H9 (cell line): ENCODE data around the gene GAN. TPM values are rescaled to one million over a fixed set of nuclear protein-coding genes. Genes with fewer than 3 reads are reported as not detected.

Experiments
- DNase-seq: peaks from one replicate; pipeline ENCODE4 v3.0.0-alpha.2; 2017
- H2AFZ ChIP-seq: one replicate; pipeline ENCODE4 v1.6.1; 2013; ENCODE audit warnings: mild to moderate bottlenecking, low read length, control low read depth, moderate library complexity
- H2AK5ac ChIP-seq: 2 replicates; pipeline ENCODE4 v1.6.1; 2013; ENCODE audit warnings: low read length, control low read depth, mixed read lengths; ENCODE audit not compliant: insufficient read length
- H2BK120ac ChIP-seq: one replicate; pipeline ENCODE4 v1.6.1; 2013; ENCODE audit warnings: low read depth, mild to moderate bottlenecking, low read length, control low read depth, inconsistent platforms; ENCODE audit not compliant: poor library complexity, severe bottlenecking
- H2BK12ac ChIP-seq: 2 replicates; pipeline ENCODE4 v1.6.1; 2013; ENCODE audit warnings: low read length, control low read depth, mixed read lengths, low read depth; ENCODE audit not compliant: insufficient read length
- H2BK15ac ChIP-seq: 2 replicates; pipeline ENCODE4 v1.6.1; 2013; ENCODE audit warnings: low read depth, low read length, control low read depth
- H2BK20ac ChIP-seq: one replicate; pipeline ENCODE4 v1.6.1; 2013; ENCODE audit warnings: low read depth, mild to moderate bottlenecking, low read length, control low read depth, inconsistent platforms; ENCODE audit not compliant: poor library complexity, severe bottlenecking
- H2BK5ac ChIP-seq: 2 replicates; pipeline ENCODE4 v1.6.1; 2013; ENCODE audit warnings: low read length, control low read depth, mixed read lengths; ENCODE audit not compliant: insufficient read length
- H3K14ac ChIP-seq: 2 replicates; pipeline ENCODE4 v1.6.1; 2013; ENCODE audit warnings: low read length, control low read depth; ENCODE audit not compliant: insufficient read depth
- H3K18ac ChIP-seq: 2 replicates; pipeline ENCODE4 v1.6.1; 2013; ENCODE audit warnings: low read depth, mild to moderate bottlenecking, mixed read lengths, low read length, control low read depth; ENCODE audit not compliant: insufficient read length
- H3K23ac ChIP-seq: 2 replicates; pipeline ENCODE4 v1.6.1; 2013; ENCODE audit warnings: low read length, control low read depth, mixed read lengths, low read depth; ENCODE audit not compliant: insufficient read length
- H3K23me2 ChIP-seq: 2 replicates; pipeline ENCODE4 v1.6.1; 2013; ENCODE audit warnings: low read depth, mild to moderate bottlenecking, mixed read lengths, low read length, control low read depth; ENCODE audit not compliant: insufficient read length, poor library complexity, severe bottlenecking
- H3K27ac ChIP-seq: 2 replicates; pipeline ENCODE4 v1.5.1; 2013; ENCODE audit warnings: low read length, control low read depth, mixed read lengths, low read depth; ENCODE audit not compliant: insufficient read length
- H3K27me3 ChIP-seq: 2 replicates; pipeline ENCODE4 v1.6.1; 2013; ENCODE audit warnings: low read length, control low read depth, inconsistent platforms; ENCODE audit not compliant: insufficient read depth
- H3K4ac ChIP-seq: 2 replicates; pipeline ENCODE4 v1.6.1; 2013; ENCODE audit warnings: low read depth, mild to moderate bottlenecking, control low read depth, inconsistent platforms, low read length, moderate library complexity
- H3K4me1 ChIP-seq: 2 replicates; pipeline ENCODE4 v1.6.1; 2013; ENCODE audit warnings: low read length, control low read depth, inconsistent platforms; ENCODE audit not compliant: insufficient read depth
- H3K4me2 ChIP-seq: 2 replicates; pipeline ENCODE4 v1.6.1; 2013; ENCODE audit warnings: low read length, control low read depth, mixed read lengths; ENCODE audit not compliant: insufficient read length, insufficient read depth
- H3K56ac ChIP-seq: 2 replicates; pipeline ENCODE4 v1.6.1; 2013; ENCODE audit warnings: low read depth, mild to moderate bottlenecking, mixed read lengths, low read length, control low read depth; ENCODE audit not compliant: insufficient read length
- H3K79me1 ChIP-seq: 2 replicates; pipeline ENCODE4 v1.6.1; 2013; ENCODE audit warnings: low read depth, mild to moderate bottlenecking, moderate library complexity, low read length, control low read depth, inconsistent platforms; ENCODE audit not compliant: insufficient read depth, poor library complexity, severe bottlenecking
- H3K79me2 ChIP-seq: 2 replicates; pipeline ENCODE4 v1.6.1; 2013; ENCODE audit warnings: low read length, control low read depth, inconsistent platforms; ENCODE audit not compliant: insufficient read depth
- H3K9ac ChIP-seq: 2 replicates; pipeline ENCODE4 v1.6.1; 2013; ENCODE audit warnings: low read length, control low read depth, mixed read lengths; ENCODE audit not compliant: insufficient read length; ENCODE audit errors: extremely low read depth
- H3K9me3 ChIP-seq: one replicate; pipeline ENCODE4 v1.6.1; 2013; ENCODE audit warnings: low read depth, low read length, inconsistent platforms; ENCODE audit not compliant: control insufficient read depth
- H3T11ph ChIP-seq: one replicate; pipeline ENCODE4 v1.6.1; 2013; ENCODE audit warnings: mild to moderate bottlenecking, low read length, control low read depth, inconsistent platforms
- H4K20me1 ChIP-seq: one replicate; pipeline ENCODE4 v1.6.1; 2013; ENCODE audit not compliant: control insufficient read depth, insufficient read length, insufficient read depth
- H4K5ac ChIP-seq: 2 replicates; pipeline ENCODE4 v1.6.1; 2013; ENCODE audit warnings: low read depth, mild to moderate bottlenecking, mixed read lengths, low read length, control low read depth; ENCODE audit not compliant: insufficient read length
- H4K8ac ChIP-seq: replicated peaks from 2 replicates; pipeline ENCODE4 v1.6.1; 2013; ENCODE audit warnings: low read length, control low read depth, mixed read lengths, low read depth; ENCODE audit not compliant: insufficient read length
- H4K91ac ChIP-seq: 2 replicates; pipeline ENCODE4 v1.6.1; 2013; ENCODE audit warnings: low read depth, mild to moderate bottlenecking, moderate library complexity, mixed read lengths, low read length, control low read depth; ENCODE audit not compliant: insufficient read length
- H3K27ac Mint-ChIP-seq, 3 experiments: 2 replicates in 2 of 3; 3 replicates in 1 of 3; pipeline ENCODE4 v1.8.0; 2020 to 2021; ENCODE audit warnings: mixed read lengths in 3 of 3, mild to moderate bottlenecking in 1 of 3, moderate library complexity in 1 of 3
- H3K27me3 Mint-ChIP-seq: 2 replicates; pipeline ENCODE4 v1.8.0; 2021; ENCODE audit warnings: low read depth, mild to moderate bottlenecking, moderate library complexity, mixed read lengths
- H3K36me3 Mint-ChIP-seq, 3 experiments: 2 replicates in 2 of 3; 3 replicates in 1 of 3; pipeline ENCODE4 v1.8.0; 2020 to 2021; ENCODE audit warnings: low read depth in 3 of 3, mixed read lengths in 3 of 3; ENCODE audit not compliant: insufficient read depth in 1 of 3
- H3K4me1 Mint-ChIP-seq, 2 experiments: 2 replicates each; pipeline ENCODE4 v1.8.0; 2020; ENCODE audit warnings: mixed read lengths in 2 of 2
- H3K4me3 Mint-ChIP-seq, 2 experiments: 2 replicates in 1 of 2; 3 replicates in 1 of 2; pipeline ENCODE4 v1.8.0; 2020 to 2021; ENCODE audit warnings: mild to moderate bottlenecking in 2 of 2, mixed read lengths in 2 of 2, moderate library complexity in 1 of 2
- H3K9me3 Mint-ChIP-seq, 2 experiments: 2 replicates in 1 of 2; 3 replicates in 1 of 2; pipeline ENCODE4 v1.8.0; 2020; ENCODE audit warnings: mild to moderate bottlenecking in 2 of 2, mixed read lengths in 2 of 2, moderate library complexity in 1 of 2
- CTCF ChIP-seq: fragments of 200-600 bp; sonication (generic); conservative IDR thresholded peaks from 3 replicates; pipeline ENCODE4 v1.8.0; 2021; ENCODE audit warnings: antibody characterized with exemption, mild to moderate bottlenecking
- WGBS: extraction: QIAGEN DNeasy Blood & Tissue Kit; methylation state at CpG from one replicate; pipeline ENCODE4 v1.1.7; 2013; ENCODE audit warnings: missing lambda C conversion rate, low lambda C conversion rate, mixed read lengths; ENCODE audit not compliant: insufficient read length; ENCODE audit errors: extremely low coverage; 5-methylcytosine and 5-hydroxymethylcytosine counted together
- total RNA-seq: library from RNA; stranded (reverse); gene quantifications from 2 replicates; pipeline ENCODE4 v1.2.1, GENCODE V29; 2021

Gene GAN
- total RNA-seq, 1 experiment from 2014 or later, result 20.9 TPM

GRCh38 chr16:81275064-81275532, 39.7 kb upstream of the GAN start:
- H2AK5ac ChIP-seq, result no peak overlapping the region
- H3K4me1 Mint-ChIP-seq, result no peaks in the 10 kb centered on the region
- no peak overlapping the region for H3K4me2 ChIP-seq
- H3K4me3 Mint-ChIP-seq, result no peak overlapping the region
- H4K5ac ChIP-seq, result no peak overlapping the region
- H2BK5ac ChIP-seq, result no peak overlapping the region
- no peak overlapping the region for H2AFZ ChIP-seq
- WGBS, result no CpG with 5 or more reads among the region's 9 CpGs
- no peak overlapping the region for H3K27ac ChIP-seq
- no peaks in the 10 kb centered on the region for H3K36me3 Mint-ChIP-seq
- no peak overlapping the region for H3K4ac ChIP-seq
- no peak overlapping the region for H2BK120ac ChIP-seq
- no peaks in the 10 kb centered on the region for H3K27me3 ChIP-seq
- H2BK20ac ChIP-seq, result no peak overlapping the region
- no peak overlapping the region for H3K23ac ChIP-seq
- no peak overlapping the region for H3K18ac ChIP-seq
- no peak overlapping the region for H2BK15ac ChIP-seq
- H3K27me3 Mint-ChIP-seq, result no peaks in the 10 kb centered on the region
- no peaks in the 10 kb centered on the region for H3K9me3 Mint-ChIP-seq
- H3K79me1 ChIP-seq, result no peaks in the 10 kb centered on the region
- no peaks in the 10 kb centered on the region for H3K9me3 ChIP-seq
- no peak overlapping the region for H4K91ac ChIP-seq
- TF ChIP-seq CTCF, result no peak
- no peak overlapping the region for H3K14ac ChIP-seq
- no peak overlapping the region for H3T11ph ChIP-seq
- H4K20me1 ChIP-seq, result no peaks in the 10 kb centered on the region
- H3K23me2 ChIP-seq, result no peaks in the 10 kb centered on the region
- H3K27ac Mint-ChIP-seq, result 0 out of 7 replicates have a peak overlapping the region, but pooled peaks of 1 of the 3 experiments have one; percentile 65
- no peaks in the 10 kb centered on the region for H3K79me2 ChIP-seq
- no peak overlapping the region for H4K8ac ChIP-seq
- H3K56ac ChIP-seq, result no peak overlapping the region
- H3K9ac ChIP-seq, result no peak overlapping the region
- no peak for DNase-seq
- H2BK12ac ChIP-seq, result no peak overlapping the region
- H3K4me1 ChIP-seq, result no peaks in the 10 kb centered on the region
